NCI-H2196 treated with DMSO at 0.1 percent for 48 hours (cell line): ENCODE results near the gene IKZF3.
"Not testable (repeated sequence)": the region's sequence is repeated elsewhere in the genome, so short reads cannot be mapped to it uniquely, and the experiment has no call there.

Source experiments
- DNase-seq: peaks from one replicate; lab custom pipeline; 2025; ENCODE audit not compliant: unreplicated experiment; lab: John Stamatoyannopoulos, UW

IKZF3 gene

DNA sequence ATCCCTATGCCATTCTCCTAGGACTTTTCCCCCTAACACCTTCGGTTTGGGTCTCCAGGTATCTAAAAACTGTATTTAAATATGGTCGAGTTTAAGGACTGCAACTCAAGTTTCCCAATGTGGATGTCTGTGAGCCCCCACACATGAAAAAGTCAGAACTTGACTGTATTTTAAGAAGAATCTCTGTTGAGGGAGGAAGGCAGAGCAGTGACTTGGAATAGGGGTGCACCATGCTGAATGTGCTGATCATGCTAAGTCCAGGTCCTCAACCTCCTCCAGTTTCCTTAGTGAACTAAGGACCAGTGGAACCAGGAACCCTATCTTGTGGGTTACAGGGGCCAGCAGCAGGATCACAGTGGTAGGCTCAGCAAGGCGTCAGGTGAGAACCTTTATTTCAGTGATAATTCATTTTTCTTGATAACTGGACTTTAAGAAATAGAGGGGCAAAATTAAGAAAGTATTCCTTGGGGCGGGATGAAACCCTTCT is 106.9 kb downstream of the IKZF3 start:
- DNase-seq: no peak

DNA sequence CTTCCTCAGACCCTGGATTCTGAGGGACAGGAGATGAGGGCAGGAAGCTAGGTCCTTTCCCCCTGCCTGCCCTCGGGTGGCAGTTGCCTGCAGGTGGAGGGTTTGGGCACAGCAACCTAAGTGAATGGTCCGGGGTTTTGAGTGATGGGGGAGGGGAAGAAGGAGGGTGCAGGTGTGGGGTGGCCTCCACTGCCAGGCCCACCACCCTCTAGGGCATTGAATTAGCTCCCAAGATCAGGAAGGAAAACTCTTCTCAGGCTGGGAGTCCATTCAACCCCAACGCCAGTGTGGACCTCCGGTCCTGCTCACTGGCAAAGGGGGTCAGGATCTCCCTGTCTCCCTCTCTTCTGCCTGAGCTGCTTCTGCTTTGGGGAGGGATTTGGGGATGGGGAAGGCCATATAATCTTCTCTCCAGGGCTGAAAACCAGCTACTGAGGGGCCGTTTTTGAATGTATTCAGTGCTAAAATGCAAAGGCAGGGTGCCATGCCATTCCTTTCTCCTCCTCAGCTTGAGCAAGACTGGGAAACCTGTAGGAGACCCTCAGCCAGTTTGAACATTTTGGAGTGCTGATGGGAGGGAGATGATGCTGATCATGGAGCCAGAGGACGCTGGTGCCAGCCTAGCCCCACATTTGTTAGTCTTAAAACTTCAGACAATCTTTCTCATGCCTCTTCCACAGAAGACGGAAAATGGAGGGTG is 107.6 kb downstream of the IKZF3 start:
- no peak for DNase-seq

DNA sequence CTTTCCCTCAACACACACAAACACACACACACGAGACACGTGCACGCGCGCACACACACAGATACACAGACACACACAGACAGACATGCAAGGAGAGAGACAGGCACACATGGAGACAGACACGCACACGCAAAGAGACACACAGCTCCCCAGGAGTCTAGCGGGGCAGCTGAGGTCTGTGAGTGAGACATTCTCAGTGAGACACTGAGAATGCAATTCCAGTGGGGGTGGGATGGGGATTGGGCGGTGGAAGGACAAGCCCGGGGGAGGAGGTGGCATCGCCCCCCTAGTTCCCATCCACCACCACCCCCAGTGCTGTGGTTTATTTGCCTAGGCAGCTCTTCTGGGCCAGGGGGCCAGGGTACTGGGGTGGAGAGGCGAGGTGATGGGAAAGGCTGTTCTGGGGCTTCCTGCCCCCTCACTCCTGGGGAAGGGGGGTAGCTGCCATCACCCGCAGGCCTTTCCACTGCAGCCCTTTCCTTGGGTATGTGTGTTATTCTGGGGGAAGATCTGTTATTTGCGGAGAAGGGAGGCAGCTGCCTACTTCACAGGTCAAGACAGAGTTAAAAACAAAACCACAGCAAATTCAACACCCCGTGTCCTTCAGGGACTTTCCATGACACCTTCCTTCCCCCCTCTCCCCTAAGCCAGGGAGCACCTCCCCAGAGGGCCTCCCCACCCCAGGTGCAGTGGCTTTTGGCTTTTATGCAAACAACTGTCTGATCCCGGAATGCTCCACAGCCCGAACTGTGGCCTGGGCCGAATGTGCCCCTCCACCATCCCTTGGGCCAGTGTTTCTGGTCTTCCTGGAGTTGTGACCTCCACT is 108.3 kb downstream of the IKZF3 start:
- DNase-seq: no peak

DNA sequence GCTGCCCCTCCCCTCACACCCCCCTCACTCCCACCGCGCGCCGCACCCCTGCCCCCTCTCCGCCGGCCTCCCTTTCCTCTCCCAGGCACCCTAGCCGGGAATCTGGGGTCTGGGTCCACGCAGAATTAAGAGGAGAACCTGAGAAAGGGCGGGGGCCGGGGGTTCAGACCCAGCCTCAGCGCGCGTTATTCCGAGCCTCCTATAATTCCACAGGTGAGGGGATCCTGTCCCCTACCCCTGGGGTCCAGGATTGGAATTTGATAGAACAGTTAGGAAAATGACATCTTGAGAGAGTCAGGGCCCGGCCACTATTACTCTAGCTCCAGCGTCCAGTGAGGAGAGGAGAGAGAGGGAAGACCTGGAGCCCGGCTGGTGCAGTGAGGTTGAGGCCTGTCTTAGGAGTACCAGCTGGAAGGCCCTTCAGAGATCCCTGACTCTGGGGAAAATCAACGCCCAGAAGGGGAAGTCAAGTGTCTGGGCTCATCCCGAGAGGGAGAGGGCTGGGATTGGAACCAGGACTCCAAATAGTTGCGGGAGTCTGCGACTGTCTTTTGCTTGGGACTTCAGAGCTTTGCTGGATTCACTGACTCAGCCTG is 109.1 kb downstream of the IKZF3 start:
- no peak for DNase-seq

DNA sequence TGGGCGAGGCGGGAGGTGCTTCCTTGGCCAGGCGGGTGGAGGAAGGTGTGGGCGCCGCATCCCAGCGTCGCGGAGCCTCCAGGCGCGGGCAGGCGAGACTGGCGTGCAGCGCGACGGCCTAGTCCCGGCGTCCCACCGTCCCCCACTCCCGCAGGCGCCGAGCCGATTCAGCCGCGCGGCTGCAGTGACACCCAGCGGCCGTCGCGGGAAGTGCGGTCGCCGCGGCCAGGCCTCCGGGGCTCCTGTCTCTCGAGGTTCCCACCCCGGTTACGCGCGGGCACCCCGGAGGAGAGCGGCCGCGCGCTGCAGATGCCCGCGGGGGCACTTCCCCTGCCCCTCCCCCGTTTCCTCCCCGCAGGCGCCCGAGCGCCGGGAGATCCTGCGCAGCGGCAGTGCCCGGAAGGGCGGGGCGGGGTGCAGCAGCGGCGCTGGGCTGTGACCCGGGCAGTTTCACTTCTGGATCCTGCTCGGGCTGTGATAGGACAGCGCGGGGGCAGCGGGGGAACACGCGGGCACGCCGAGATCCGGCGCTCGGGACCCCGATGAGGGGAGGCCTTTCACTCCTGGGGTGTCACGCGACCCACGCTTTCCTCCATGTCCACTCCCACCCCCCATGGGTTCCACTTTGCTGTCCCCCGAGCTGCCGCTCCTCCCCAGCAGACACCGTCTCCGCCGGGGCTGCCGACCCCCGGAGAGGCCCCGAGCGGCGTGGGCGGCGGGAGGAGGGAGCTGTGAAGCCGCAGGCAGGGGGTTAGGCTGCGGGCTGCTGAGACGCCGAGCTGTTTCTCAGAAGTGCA is 109.8 kb downstream of the IKZF3 start:
- DNase-seq: peak; percentile 76

DNA sequence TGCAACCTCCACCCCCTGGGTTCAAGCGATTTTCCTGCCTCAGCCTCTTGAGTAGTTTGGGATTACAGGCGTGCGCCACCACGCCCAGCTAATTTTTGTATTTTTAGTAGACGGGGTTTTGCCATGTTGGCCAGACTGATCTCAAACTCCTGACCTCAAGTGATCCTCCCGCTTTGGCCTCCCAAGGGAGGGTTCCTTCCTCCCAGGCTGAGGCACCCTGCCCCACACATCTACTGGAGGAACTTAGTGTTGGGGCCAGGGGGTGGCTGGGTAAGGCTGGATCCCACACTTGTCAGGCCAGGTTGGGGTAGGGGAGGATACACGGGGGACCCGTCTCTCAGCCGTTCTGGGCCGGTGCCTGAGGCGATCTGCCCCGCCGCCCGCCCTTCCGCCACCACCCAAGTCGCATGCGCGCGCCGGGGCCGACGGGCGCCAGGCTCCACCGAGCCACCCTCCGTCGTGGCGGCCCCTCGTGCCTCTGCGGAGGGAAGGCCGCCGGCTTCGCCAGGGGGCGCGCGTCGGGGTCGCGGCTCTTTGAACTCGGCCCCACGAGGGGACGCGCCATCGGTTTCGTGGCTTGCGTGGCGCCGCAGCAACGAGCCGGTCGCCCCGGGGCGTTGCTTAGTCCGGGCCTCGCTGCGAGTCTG is 110.5 kb downstream of the IKZF3 start:
- DNase-seq: no peak

DNA sequence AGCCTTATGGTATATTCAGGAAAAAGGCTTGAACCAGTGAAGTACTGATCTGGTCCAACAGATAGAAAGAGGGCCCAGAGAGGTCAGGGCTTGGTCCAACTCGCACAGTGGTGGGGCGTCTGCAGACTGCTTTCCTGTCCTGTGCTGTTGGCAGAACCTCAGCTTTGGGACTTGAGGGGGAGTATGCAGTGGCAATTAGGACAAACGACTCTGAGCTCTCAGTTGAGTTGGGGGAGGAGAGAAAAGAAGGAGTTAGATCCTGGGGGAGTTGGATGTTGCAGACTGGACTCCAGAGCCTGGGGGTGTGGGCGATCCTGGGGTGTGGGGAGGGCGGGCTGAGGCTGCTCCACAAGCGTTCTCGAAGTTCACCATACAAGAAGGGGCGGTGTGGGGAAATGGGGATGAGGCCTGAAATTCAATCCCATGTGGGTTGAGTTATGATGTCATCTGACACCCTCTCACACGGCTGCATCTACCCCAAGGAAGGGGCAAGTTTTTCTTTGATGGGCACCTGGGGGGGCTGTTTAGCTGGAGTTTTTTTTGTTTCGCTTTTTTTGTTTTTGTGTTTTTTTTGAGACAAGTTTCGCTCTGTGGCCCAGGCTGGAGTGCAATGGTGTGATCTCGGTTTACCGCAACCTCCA is 111.8 kb downstream of the IKZF3 start:
- no peak for DNase-seq

DNA sequence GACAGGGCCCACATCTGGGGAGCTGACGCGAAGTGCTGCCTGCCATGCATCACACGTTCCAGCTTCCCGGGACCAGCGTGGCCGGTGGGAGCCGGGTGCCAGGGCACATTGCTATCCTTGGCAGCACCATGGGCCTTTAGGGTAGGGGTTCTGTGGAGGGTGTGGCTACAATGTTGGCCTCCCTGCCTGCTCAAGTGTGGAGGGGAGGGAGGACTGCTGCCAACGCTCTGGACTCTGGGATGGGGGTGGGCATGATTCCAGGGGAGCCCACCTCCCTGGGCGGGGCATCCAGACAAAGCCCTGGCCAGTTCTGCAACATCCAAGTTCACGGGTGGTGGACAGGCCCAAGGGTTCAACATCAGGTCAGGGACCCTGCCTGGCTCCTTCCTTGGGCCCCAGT is 112.5 kb downstream of the IKZF3 start:
- DNase-seq: no peak

DNA sequence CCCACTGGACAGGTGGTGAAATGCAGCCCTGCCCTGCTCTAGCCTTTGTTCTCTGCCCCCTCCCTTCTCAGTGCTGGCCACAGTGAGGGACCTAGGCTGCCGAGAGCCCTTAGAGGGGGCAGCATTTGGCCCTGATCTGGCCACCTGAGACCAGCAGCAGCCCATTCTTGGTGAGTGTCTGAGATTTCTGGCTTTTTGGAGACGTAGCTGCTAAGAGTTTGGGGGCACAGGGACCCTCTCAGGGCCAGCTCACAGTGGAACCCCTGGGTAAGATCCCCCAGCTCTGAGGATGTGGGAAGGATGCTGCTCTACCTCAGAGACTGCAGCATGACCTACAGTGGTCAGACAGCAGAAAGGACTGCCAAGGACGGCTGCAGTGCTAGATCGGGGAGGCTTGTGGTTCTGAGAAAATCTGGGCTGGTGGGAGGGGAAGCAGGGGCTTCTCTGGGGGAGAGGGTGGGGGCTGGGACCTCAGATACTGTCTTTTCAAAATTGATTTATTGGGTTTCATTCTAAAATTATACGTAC is 113.0 kb downstream of the IKZF3 start:
- DNase-seq: no peak

DNA sequence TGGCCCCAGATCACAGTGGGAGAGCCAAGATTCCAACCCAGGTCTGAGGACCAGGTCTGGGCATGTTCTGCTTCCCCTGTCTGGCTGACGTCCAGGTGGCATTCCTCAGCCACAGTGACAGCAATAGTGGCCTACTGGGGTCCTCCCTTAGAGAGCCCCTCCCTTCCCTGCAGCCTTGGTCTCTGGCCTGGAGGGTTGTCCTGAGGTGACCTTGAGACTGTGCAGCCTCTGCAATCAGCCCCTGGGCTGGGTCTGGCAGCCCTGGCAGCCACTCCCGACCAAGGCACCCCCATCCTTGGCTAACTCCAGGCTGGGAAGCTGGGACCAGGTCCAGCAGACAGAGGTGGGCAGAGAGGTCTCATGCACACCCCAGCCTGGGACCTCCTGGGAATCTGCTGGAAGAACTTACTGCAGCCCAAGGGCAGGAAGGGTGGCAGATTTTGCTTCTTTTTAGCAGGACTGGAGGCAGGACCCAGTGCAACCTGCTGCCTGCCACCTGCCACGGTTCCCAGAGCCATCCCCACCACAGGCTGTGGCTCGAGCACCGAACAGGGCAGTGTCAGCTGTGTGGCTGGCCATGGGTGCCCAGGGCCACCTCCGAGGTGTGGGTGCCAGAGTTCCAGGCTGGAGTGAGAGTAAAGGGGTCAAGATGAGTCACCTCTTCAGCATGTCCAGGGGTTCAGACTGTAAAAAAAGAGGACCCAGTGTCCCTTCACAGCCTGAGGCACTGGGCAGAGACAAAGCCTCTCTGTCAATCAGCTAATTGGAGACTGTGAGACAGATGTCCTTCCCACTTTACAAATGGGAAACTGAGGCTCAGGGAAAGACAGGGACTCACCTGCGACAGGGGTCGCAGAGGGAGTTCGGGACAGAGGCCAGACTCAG is 113.7 kb downstream of the IKZF3 start:
- no peak for DNase-seq

DNA sequence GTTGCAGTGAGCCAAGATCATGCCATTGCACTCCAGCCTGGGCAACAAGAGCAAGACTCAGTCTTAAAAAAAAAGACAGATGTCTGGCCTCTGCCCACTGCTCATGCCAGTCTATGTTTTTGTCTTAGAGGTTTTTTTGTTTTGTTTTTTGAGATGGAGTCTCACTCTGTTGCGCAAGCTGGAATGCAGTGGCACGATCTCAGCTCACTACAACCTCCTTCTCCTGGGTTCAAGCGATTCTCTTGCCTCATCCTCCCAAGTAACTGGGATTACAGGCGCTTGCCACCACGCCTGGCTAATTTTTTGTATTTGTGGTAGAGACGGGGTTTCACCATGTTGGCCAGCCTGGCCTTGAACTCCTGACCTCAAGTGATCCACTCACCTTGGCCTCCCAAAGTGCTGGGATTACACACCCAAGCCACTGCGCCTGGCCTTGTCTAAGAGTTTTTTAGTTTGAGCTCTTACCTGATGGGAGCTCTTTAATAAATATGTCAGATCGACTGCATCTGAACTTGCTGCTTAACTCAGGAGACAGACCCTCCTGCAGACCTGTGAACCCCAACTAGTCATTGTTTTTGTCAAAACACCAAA is 115.6 kb downstream of the IKZF3 start:
- DNase-seq: not testable (repeated sequence)

DNA sequence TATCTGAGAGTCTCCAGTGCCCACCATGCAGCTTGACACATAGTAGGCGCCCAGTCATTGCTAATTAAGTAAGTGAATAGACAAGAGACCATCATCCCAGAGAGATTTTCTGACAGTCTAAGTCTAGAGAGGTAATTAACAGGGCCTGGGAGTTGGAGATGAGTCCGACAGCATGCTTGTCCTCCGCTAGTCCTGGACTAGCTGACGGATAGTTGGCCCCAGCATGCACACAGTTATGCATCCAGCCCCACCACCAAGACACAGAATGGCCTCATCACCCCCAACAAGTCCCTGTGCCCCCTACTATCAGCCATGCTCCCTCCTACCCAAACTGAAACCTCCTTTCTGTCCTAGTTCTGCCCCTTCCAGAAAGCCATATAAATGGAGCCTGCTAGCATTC is 116.4 kb downstream of the IKZF3 start:
- no peak for DNase-seq

DNA sequence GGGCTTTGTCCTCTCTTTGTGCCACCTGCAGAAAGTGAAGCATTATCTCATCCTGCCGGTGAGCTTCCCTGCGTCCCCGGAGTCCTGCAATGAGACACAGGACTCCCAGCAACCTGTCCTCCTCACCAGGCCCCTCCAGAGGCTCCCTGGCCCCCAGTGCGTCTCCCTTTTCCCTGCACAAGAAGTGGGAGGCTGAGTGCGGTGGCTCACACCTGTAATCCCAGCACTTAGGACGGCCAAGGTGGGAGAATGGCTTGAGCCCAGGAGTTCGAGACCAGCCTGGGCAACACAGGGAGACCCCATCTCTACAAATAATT is 118.0 kb downstream of the IKZF3 start:
- no peak for DNase-seq

DNA sequence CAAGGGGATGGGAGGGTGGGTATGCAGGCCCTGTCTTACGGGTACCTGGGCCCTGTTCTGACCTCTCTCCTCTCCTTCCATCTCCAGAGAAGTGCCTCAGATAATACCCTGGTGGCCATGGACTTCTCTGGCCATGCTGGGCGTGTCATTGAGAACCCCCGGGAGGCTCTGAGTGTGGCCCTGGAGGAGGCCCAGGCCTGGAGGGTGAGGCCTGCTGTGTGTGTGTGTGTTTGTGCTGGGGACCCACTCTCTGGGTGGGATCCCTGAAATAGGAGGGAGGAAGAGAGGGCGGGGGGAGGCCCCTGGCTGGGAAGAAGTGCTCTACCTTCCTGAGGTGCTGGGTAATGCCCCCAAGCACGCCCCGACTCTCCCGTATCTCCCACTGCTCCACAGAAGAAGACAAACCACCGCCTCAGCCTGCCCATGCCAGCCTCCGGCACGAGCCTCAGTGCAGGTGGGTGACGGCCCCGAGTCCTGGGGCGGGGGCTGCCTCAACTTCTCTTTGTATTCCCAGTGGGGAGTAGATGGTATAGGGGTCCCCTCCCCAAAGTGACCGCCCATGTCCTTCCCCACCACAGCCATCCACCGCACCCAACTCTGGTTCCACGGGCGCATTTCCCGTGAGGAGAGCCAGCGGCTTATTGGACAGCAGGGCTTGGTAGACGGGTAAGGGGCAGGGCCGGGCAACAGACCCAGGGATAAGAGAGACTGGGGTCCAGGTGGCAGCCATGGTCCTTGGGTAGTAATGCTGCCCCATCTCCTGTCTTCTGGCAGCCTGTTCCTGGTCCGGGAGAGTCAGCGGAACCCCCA is 118.6 kb downstream of the IKZF3 start:
- no peak for DNase-seq

DNA sequence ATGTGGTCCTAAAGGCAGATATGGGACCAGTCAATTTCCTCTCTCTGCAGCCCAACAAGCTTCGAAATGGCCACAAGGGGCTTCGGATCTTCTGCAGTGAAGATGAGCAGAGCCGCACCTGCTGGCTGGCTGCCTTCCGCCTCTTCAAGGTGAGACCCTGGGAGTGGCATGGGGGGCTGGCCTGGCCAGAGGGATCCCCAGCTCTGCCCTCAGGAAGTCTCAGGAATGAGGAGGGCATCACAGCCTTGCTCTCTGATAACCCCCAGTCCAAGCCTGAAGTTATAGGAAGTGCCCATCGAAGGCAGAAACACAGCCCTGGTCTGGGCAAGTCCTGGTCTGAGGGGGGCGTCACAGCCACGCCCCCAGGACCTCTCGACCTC is 119.3 kb downstream of the IKZF3 start:
- DNase-seq: no peak

DNA sequence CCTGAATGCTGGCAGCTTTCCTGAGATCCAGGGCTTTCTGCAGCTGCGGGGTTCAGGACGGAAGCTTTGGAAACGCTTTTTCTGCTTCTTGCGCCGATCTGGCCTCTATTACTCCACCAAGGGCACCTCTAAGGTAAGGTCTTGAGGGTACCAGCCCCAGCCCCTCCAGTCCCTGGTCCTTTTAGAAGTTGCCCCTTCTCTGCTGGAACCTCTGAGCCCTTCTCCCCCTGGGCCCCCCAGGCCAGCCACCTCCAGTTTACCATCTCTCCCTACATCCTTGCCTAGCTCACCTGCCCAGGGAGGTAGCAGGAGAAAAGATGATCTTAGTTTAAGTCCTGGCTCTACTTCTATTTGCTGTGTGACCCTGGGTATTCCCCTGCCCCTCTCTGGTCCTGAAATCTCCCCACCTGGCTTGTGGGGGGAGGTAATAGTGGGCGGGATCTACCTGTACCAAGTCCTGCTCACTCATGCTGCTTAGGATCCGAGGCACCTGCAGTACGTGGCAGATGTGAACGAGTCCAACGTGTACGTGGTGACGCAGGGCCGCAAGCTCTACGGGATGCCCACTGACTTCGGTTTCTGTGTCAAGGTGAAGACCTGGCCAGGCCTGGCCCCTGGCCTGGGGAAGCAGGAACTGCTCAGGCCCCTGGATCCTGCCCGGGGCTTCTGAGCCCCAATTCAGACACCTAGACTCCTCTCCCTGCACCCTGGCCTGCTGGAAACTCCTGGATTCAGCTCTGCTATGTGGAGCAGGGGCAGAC is 119.9 kb downstream of the IKZF3 start:
- no peak for DNase-seq

DNA sequence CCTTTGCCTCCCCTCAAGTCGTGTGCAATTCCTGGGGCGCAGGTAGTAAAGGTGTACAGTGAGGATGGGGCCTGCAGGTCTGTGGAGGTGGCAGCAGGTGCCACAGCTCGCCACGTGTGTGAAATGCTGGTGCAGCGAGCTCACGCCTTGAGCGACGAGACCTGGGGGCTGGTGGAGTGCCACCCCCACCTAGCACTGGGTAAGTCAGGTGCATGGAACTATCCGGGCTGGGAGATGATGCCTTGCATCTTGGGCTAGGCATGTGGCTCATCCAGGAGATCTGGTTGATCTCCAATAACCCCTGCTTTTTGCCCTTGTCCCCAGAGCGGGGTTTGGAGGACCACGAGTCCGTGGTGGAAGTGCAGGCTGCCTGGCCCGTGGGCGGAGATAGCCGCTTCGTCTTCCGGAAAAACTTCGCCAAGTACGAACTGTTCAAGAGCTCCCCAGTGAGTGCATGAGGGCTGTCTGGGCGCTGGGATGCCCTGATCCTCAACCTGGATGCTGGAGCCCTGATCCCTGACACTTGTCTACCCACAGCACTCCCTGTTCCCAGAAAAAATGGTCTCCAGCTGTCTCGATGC is 121.2 kb downstream of the IKZF3 start:
- no peak for DNase-seq
